Activated T-helper 17 cell treated with anti-CD3 and anti-CD28 coated beads, Interleukin-2, amount 50 U/mL, for 72 hours (primary cell): Measurements from ENCODE around the gene MAU2. TPM values are rescaled to one million over a fixed set of nuclear protein-coding genes. Genes with fewer than 3 reads are reported as not detected.

Experiments used
- ATAC-seq: fragments of 150-1000 bp; cut with Tn5 transposase; replicated peaks from 2 replicates; pipeline ENCODE4 v1.10.0; 2021; ENCODE audit warnings: mild to moderate bottlenecking, moderate library complexity
- H3K27ac Mint-ChIP-seq: one replicate; pipeline ENCODE4 v1.8.0; 2022; ENCODE audit warnings: mixed read lengths
- H3K27me3 Mint-ChIP-seq: one replicate; pipeline ENCODE4 v1.8.0; 2022; ENCODE audit warnings: mixed read lengths
- H3K36me3 Mint-ChIP-seq: one replicate; pipeline ENCODE4 v1.8.0; 2022; ENCODE audit warnings: low read depth, mild to moderate bottlenecking, mixed read lengths
- H3K4me1 Mint-ChIP-seq: one replicate; pipeline ENCODE4 v1.8.0; 2022; ENCODE audit warnings: mixed read lengths
- H3K4me3 Mint-ChIP-seq: one replicate; pipeline ENCODE4 v1.8.0; 2022; ENCODE audit warnings: mild to moderate bottlenecking, mixed read lengths
- H3K9me3 Mint-ChIP-seq: one replicate; pipeline ENCODE4 v1.8.0; 2022; ENCODE audit warnings: mixed read lengths
- total RNA-seq, 2 donors: library from RNA; stranded (reverse); gene quantifications; one replicate each; pipeline ENCODE4 v1.2.3, GENCODE V29; 2022

MAU2 gene
- total RNA-seq, 2 donors from 2014 or later, result 58.8 to 67.9 TPM

GRCh38 chr19:19296953-19297689 lies 23.5 kb upstream of the MAU2 start:
- Mint-ChIP-seq H3K27ac (no peak overlapping the region), H3K4me3 (no peak overlapping the region), H3K9me3 (no peaks in the 10 kb centered on the region), H3K4me1 (no peaks in the 10 kb centered on the region), H3K36me3 (peaks cover 68% of the 10 kb centered on the region), H3K27me3 (no peaks in the 10 kb centered on the region)
- no peak for ATAC-seq

- Mint-ChIP-seq H3K4me1 (no peaks in the 10 kb centered on the region), H3K9me3 (no peaks in the 10 kb centered on the region), H3K36me3 (peaks cover 66% of the 10 kb centered on the region), H3K27me3 (no peaks in the 10 kb centered on the region), H3K4me3 (no peak overlapping the region), H3K27ac (no peak overlapping the region)
- ATAC-seq, result no peak
Measured at GRCh38 chr19:19297759-19298158, 22.9 kb upstream of the MAU2 start.

GRCh38 chr19:19300613-19301012 lies 20.0 kb upstream of the MAU2 start:
- H3K9me3 Mint-ChIP-seq, result no peaks in the 10 kb centered on the region
- H3K4me3 Mint-ChIP-seq, result no peak overlapping the region

DNA sequence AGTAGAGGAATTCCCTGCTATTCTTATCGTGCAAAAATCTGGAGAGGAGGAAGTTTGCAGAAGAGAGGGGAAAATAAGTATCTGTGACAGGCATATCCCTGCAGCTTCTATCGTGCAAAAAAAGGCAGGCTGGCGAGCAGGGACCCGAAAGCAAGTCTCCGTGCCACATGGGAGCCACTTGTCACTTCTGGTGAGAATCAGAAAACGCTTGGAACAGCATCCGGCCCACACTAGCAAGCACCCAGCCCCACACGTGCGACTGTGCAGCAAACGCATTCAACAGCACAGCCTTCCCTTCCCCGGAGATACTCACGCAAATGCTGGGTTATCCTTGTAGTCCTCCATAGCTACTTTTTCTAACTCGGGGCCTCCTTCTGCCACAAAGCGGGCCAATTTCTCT lies 17.2 kb upstream of the MAU2 start:
- no peak for ATAC-seq
- Mint-ChIP-seq H3K27me3 (no peaks in the 10 kb centered on the region), H3K4me3 (no peak overlapping the region), H3K27ac (no peak overlapping the region), H3K4me1 (no peaks in the 10 kb centered on the region), H3K9me3 (no peaks in the 10 kb centered on the region), H3K36me3 (peaks cover 64% of the 10 kb centered on the region)

More at GRCh38 chr19:19300613-19301012, 20.0 kb upstream of the MAU2 start:
- Mint-ChIP-seq H3K36me3 (peaks cover 60% of the 10 kb centered on the region), H3K27ac (no peak overlapping the region), H3K4me1 (no peaks in the 10 kb centered on the region), H3K27me3 (no peaks in the 10 kb centered on the region)
- ATAC-seq, result no peak

DNA sequence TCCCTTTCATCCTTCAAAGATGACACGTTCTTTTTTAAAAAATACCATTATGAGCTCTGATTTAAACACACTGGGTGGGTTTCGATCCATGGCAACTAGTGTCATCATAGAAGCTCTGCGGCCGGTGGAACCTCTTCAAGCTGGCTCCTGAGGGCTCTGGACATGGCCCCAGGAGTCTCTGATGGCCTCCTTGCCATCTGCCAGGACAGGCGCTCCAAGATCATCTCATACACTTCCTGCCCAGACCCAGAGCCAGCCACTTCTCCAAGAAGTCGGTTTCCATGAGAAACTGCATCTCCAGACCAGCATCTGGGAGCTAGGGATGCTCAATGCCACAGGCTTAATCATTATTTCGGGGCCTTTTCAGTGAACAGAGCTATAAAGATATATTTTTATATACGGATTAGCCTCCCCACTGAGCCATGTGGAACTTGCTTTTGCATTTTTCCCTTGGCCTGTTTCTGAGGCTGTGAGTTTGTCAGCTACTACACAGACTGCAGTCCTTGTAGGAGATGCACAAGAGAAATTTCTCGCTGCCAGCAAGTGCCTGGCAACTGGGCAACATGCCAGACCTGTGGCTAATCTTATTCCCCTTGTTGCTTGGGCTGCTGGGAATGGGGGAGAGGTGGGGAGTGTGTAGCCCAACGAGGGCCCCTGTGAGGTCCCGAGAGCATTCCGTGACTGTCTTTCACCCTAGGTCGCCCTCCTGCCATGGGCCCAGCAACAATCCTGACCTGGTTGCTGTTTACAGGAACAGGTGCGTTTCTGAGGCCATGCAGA lies 16.3 kb upstream of the MAU2 start:
- H3K4me1 Mint-ChIP-seq, result no peaks in the 10 kb centered on the region
- H3K36me3 Mint-ChIP-seq, result peaks cover 74% of the 10 kb centered on the region
- H3K4me3 Mint-ChIP-seq, result no peak overlapping the region
- H3K27me3 Mint-ChIP-seq, result no peaks in the 10 kb centered on the region
- no peak overlapping the region for H3K27ac Mint-ChIP-seq
- no peak for ATAC-seq
- no peaks in the 10 kb centered on the region for H3K9me3 Mint-ChIP-seq

DNA sequence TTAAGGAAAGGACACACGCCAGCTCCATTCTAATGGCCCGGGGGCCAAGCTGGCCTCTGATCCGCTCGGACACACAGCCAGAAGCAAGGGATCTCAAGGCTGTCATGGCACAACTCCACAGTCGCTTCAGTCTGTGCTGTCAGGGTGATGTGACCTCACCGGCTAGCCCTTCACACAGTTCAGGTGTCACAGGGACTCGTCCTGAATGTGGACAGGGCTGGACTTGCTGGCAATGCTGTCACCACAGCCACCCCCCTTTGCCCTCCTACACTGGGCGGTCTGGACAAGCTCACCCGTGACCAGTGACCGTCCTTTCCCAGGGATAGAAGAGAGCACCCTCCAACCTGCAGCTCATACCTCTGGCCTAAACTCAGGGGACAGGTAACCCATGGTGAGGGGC lies 15.6 kb upstream of the MAU2 start:
- Mint-ChIP-seq H3K36me3 (peaks cover 81% of the 10 kb centered on the region), H3K9me3 (no peaks in the 10 kb centered on the region), H3K4me1 (no peaks in the 10 kb centered on the region), H3K27me3 (no peaks in the 10 kb centered on the region), H3K27ac (no peak overlapping the region), H3K4me3 (no peak overlapping the region)
- ATAC-seq, result no peak

DNA sequence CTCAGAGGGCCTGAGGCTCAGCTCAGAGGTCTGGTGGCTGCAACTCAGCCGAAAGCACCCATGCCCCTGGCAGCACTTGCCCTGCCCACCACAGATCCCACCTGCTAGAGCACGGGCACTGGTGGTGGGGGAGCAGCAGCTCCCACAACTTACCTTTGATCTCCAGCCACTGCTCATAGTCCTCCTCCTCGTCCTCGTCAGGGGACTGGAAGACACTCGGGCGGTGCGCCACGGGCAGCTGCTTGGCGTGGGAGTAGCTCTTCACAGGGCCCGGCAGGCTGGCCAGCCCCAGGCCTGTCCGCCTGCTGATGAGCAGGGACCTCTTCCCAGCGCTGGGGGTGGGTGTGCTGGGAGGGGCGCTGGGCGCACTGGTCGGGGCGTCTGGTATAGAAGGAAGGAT lies 14.9 kb upstream of the MAU2 start:
- no peaks in the 10 kb centered on the region for H3K9me3 Mint-ChIP-seq
- no peak overlapping the region for H3K4me3 Mint-ChIP-seq
- H3K4me1 Mint-ChIP-seq, result no peaks in the 10 kb centered on the region
- no peak overlapping the region for H3K27ac Mint-ChIP-seq
- peaks cover 87% of the 10 kb centered on the region for H3K36me3 Mint-ChIP-seq
- H3K27me3 Mint-ChIP-seq, result no peaks in the 10 kb centered on the region
- ATAC-seq, result no peak

- Mint-ChIP-seq H3K36me3 (peaks cover 90% of the 10 kb centered on the region), H3K4me1 (no peaks in the 10 kb centered on the region), H3K4me3 (no peak overlapping the region), H3K27me3 (no peaks in the 10 kb centered on the region), H3K27ac (no peak overlapping the region), H3K9me3 (no peaks in the 10 kb centered on the region)
- no peak for ATAC-seq
Measured at GRCh38 chr19:19306191-19306590, 14.4 kb upstream of the MAU2 start.

GRCh38 chr19:19308373-19308772 lies 12.3 kb upstream of the MAU2 start:
- no peak overlapping the region for H3K27ac Mint-ChIP-seq
- ATAC-seq, result no peak
- no peak overlapping the region for H3K4me3 Mint-ChIP-seq
- peaks cover 92% of the 10 kb centered on the region for H3K36me3 Mint-ChIP-seq
- no peaks in the 10 kb centered on the region for H3K4me1 Mint-ChIP-seq
- H3K9me3 Mint-ChIP-seq, result no peaks in the 10 kb centered on the region
- no peaks in the 10 kb centered on the region for H3K27me3 Mint-ChIP-seq

- Mint-ChIP-seq H3K9me3 (no peaks in the 10 kb centered on the region), H3K4me3 (no peak overlapping the region), H3K36me3 (peaks cover 68% of the 10 kb centered on the region), H3K4me1 (peaks cover 6% of the 10 kb centered on the region), H3K27ac (peak overlapping the region; percentile 39), H3K27me3 (no peaks in the 10 kb centered on the region)
- no peak for ATAC-seq
Measured at GRCh38 chr19:19315444-19315843, 5.2 kb upstream of the MAU2 start.

DNA sequence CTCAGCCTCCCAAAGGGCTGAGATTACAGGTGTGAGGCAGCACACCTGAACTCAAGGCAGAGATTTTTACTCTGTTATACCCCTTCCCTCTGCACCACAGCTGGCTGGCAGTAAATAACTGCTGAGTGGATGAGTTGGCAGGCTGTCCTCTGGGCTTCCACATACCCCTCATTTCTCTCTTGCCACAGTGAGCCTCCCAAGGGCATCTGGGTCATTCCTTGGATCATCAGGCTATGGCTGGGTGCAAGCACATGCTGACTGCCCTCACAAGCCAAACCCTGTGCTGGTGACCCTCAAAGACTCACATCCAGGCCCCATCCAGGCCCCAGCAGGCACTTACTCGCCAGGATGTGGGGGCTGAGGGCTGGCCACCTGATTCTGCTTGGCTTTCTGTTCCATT lies 4.5 kb upstream of the MAU2 start:
- H3K9me3 Mint-ChIP-seq, result no peaks in the 10 kb centered on the region
- no peaks in the 10 kb centered on the region for H3K27me3 Mint-ChIP-seq
- H3K4me1 Mint-ChIP-seq, result peaks cover 6% of the 10 kb centered on the region
- H3K4me3 Mint-ChIP-seq, result no peak overlapping the region
- ATAC-seq, result no peak
- H3K27ac Mint-ChIP-seq, result peak overlapping the region; percentile 72
- peaks cover 61% of the 10 kb centered on the region for H3K36me3 Mint-ChIP-seq

DNA sequence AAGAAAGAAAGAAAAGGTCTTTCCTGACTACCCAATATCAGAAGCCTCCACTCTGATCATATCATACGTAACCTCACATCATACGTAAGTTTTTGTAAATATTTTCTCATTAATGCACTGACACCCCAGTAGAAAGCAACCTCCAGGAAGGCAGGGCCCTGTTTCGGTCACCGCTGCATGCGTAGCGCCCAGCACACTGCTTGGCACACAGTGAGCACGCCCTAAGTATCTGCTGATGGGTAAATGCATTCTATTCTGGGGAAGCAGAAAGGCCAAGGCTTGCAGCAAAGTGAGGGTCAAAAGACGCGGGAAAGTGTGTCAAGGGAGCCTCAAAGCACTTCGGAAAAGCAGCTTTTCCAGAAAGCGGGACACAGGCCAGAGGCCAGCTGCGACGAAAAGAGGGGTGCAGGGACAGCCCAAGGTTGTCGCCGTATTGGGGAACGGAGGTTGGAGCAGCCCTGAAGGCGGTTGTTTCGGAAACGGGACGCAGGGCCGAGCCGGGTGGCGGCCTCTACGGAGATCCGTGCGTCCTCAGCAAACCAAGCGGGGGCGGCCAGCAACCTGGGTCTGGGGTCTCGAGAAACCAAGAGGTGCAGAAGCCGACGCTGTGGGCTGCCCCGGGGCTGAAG lies 783 bp upstream of the MAU2 start:
- ATAC-seq, result peak; percentile 14
- peaks cover 12% of the 10 kb centered on the region for H3K4me1 Mint-ChIP-seq
- peak overlapping the region; percentile 96 for H3K4me3 Mint-ChIP-seq
- no peaks in the 10 kb centered on the region for H3K27me3 Mint-ChIP-seq
- H3K27ac Mint-ChIP-seq, result peak overlapping the region; percentile 93
- H3K9me3 Mint-ChIP-seq, result no peaks in the 10 kb centered on the region
- peaks cover 41% of the 10 kb centered on the region for H3K36me3 Mint-ChIP-seq

GRCh38 chr19:19321141-19321577 lies 530 bp downstream of the MAU2 start:
- no peak for ATAC-seq
- Mint-ChIP-seq H3K4me3 (peak overlapping the region; percentile 96), H3K4me1 (peaks cover 16% of the 10 kb centered on the region), H3K36me3 (peaks cover 41% of the 10 kb centered on the region), H3K27me3 (no peaks in the 10 kb centered on the region), H3K27ac (peak overlapping the region; percentile 93), H3K9me3 (no peaks in the 10 kb centered on the region)

GRCh38 chr19:19324059-19324770 lies 3.6 kb downstream of the MAU2 start:
- Mint-ChIP-seq H3K9me3 (no peaks in the 10 kb centered on the region), H3K4me3 (peak overlapping the region; percentile 33), H3K27ac (peak overlapping the region; percentile 53), H3K27me3 (no peaks in the 10 kb centered on the region), H3K36me3 (peaks cover 48% of the 10 kb centered on the region), H3K4me1 (peaks cover 17% of the 10 kb centered on the region)
- no peak for ATAC-seq
